Upper lobe of left lung (tissue), 6 donors: ENCODE results near the gene ERP44. TPM values are rescaled to one million over a fixed set of nuclear protein-coding genes. Genes with fewer than 3 reads are reported as not detected.
"Not testable (repeated sequence)": the region's sequence is repeated elsewhere in the genome, so short reads cannot be mapped to it uniquely, and the experiment has no call there.

Source experiments
- ATAC-seq, 2 donors: fragments of 200-7000 bp; cut with Tn5 transposase; one replicate each; pipeline ENCODE4 v1.9.1; 2022; ENCODE audit warnings: mild to moderate bottlenecking in 2 of 2, moderate library complexity in 2 of 2; ENCODE audit not compliant: low FRiP score in 2 of 2
- DNase-seq, 2 donors: peaks; one replicate each; pipeline ENCODE4 v3.0.0-alpha.2; 2019 to 2020
- H3K27ac ChIP-seq, 4 donors: fragments of 200-600 bp; sonication (generic); one replicate each; pipeline ENCODE4 v1.5.1; 2016 to 2019
- H3K27me3 ChIP-seq, 4 donors: fragments of 200-600 bp; sonication (generic); one replicate each; pipeline ENCODE4 v1.5.1; 2017 to 2019
- H3K36me3 ChIP-seq, 4 donors: fragments of 200-600 bp; sonication (generic); one replicate each; pipeline ENCODE4 v1.5.1; 2016 to 2019
- H3K4me1 ChIP-seq, 4 donors: fragments of 200-600 bp; sonication (generic); one replicate each; pipeline ENCODE4 v1.5.1; 2018 to 2019
- H3K4me3 ChIP-seq, 4 donors: fragments of 200-600 bp; sonication (generic); one replicate each; pipeline ENCODE4 v1.5.1; 2017 to 2019; ENCODE audit warnings: mild to moderate bottlenecking in 2 of 4, moderate library complexity in 1 of 4
- H3K9me3 ChIP-seq, 4 donors: fragments of 200-600 bp; sonication (generic); one replicate each; pipeline ENCODE4 v1.5.1; 2018 to 2019
- EP300 ChIP-seq, 4 donors: sonication (generic); formaldehyde crosslinking; IDR thresholded peaks; one replicate each; pipeline ENCODE4 v1.5.1; 2017; ENCODE audit warnings: antibody characterized with exemption in 4 of 4, control low read depth in 2 of 4
- POLR2A ChIP-seq, 4 donors: fragments of 450-650 bp; IDR thresholded peaks; one replicate each; pipeline ENCODE4 v1.5.1; 2016 to 2017; ENCODE audit warnings: antibody characterized with exemption in 4 of 4, mild to moderate bottlenecking in 2 of 4
- POLR2AphosphoS5 ChIP-seq, 2 donors: sonication (generic); formaldehyde crosslinking; IDR thresholded peaks; one replicate each; pipeline ENCODE4 v1.5.1; 2017; ENCODE audit warnings: antibody characterized with exemption in 2 of 2
- WGBS, 2 donors: methylation state at CpG; one replicate each; pipeline ENCODE4 v1.1.5; 2017 to 2018; 5-methylcytosine and 5-hydroxymethylcytosine counted together
- total RNA-seq, 6 donors: library from RNA; depleted of rRNA in 4 of 6; stranded (reverse); fragments of >200 nt in 4 of 6; gene quantifications; one replicate each; pipeline versions ENCODE4 v1.1.0 to v1.2.1, GENCODE V29; 2016 to 2021
- TF ChIP-seq, protein P1 (sequence below), 6 experiments: fragments of 450-650 bp in 4 of 6; fragments of 200-600 bp in 2 of 6; sonication (generic) in 2 of 6; IDR thresholded peaks; one replicate each; pipeline ENCODE4 v1.5.1; 2016 to 2019; ENCODE audit warnings: antibody characterized with exemption in 6 of 6
- donor health status: DM: no; HTN: no; CAD: no; lungs with moderate emphysema.
- donor health status: DM: no; HTN: yes; CAD: no; lungs with severe emphysema.

ERP44 gene
- total RNA-seq, 6 donors from 2014 or later = 11.5 to 28.5 (median 20.4) TPM

DNA sequence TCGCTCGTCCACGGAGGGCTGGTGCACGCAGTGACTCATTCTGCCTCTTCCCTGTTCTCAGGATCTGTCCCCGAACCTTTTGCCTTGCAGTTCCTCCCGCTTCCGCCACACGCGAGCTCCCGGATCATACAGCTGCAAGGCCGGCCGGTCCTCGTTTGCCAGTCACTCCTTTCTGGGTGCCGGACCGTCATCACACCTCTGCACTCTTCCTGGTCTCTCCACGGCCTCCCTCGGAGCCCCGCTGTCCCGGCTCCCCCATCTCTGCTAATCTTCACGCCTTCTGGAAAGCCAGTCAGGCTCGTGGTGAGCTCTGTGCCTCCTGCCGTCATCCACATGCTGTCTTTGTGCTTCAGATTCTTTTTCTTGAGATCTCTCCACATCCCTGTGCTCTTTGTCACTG, 100.5 kb downstream of the ERP44 start:
- Histone ChIP-seq H3K4me1 (no peaks in the 10 kb centered on the region), H3K9me3 (peaks cover 0 to 3% (median 0%) of the 10 kb centered on the region in 4 donors), H3K27ac (no peak overlapping the region), H3K4me3 (no peak overlapping the region), H3K27me3 (no peaks in the 10 kb centered on the region), H3K36me3 (peaks cover 0 to 27% (median under 1%) of the 10 kb centered on the region in 4 donors)
- WGBS, 2 donors = 93 to 94% methylated on average over 22 of the region's 22 CpGs
- TF ChIP-seq POLR2A (IDR thresholded peaks at IDR 0.05) (no peak), EP300 (IDR thresholded peaks at IDR 0.05) (no peak), POLR2AphosphoS5 (IDR thresholded peaks at IDR 0.05) (no peak)
- TF ChIP-seq, protein P1, sequence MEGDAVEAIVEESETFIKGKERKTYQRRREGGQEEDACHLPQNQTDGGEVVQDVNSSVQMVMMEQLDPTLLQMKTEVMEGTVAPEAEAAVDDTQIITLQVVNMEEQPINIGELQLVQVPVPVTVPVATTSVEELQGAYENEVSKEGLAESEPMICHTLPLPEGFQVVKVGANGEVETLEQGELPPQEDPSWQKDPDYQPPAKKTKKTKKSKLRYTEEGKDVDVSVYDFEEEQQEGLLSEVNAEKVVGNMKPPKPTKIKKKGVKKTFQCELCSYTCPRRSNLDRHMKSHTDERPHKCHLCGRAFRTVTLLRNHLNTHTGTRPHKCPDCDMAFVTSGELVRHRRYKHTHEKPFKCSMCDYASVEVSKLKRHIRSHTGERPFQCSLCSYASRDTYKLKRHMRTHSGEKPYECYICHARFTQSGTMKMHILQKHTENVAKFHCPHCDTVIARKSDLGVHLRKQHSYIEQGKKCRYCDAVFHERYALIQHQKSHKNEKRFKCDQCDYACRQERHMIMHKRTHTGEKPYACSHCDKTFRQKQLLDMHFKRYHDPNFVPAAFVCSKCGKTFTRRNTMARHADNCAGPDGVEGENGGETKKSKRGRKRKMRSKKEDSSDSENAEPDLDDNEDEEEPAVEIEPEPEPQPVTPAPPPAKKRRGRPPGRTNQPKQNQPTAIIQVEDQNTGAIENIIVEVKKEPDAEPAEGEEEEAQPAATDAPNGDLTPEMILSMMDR (IDR thresholded peaks at IDR 0.05) = no peak
- ATAC-seq (no peak), DNase-seq (peak in 1 of 2 donors; percentile 68)

DNA sequence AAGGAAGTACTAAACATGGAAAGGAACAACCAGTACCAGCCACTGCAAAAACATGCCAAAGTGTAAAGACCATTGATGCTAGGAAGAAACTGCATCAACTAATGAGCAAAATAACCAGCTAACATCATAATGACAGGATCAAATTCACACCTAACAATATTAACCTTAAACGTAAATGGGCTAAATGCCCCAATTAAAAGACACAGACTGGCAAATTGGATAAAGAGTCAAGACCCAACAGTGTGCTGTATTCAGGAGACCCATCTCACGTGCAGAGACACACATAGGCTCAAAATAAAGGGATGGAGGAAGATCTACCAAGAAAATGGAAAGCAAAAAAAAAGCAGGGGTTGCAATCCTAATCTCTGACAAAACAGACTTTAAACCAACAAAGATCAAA, 108.3 kb downstream of the ERP44 start:
- not testable (repeated sequence) for H3K4me1 ChIP-seq, DNase-seq, H3K27ac ChIP-seq, H3K27me3 ChIP-seq, ATAC-seq, H3K36me3 ChIP-seq, H3K4me3 ChIP-seq
- peaks cover 0 to 12% (median 2%) of the 10 kb centered on the region in 4 donors for H3K9me3 ChIP-seq
- WGBS, 2 donors = 95 to 97% methylated on average over 2 of the region's 2 CpGs

DNA sequence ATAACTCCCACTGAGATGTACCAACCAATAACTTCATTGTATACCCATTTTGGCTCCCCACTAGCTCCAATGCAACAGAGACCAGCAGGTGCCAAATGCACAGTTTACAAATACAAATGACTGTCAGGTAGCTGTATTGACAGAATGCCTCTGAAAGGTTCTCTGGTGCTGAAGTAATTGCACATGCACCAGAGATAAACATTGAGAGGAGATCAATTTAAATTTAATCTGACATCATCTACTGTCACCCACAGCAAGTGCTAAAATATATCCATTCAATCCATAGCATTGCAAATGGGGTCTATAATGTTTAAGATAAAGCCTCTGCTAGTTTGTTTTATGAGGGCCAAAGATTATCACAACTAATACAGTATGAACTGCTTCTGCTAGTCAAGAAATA, 112.2 kb downstream of the ERP44 start:
- H3K4me3 ChIP-seq = no peak overlapping the region
- no peak for TF ChIP-seq POLR2AphosphoS5 (IDR thresholded peaks at IDR 0.05)
- TF ChIP-seq EP300 (IDR thresholded peaks at IDR 0.05) = no peak
- no peak for TF ChIP-seq POLR2A (IDR thresholded peaks at IDR 0.05)
- TF ChIP-seq, protein P1 (IDR thresholded peaks at IDR 0.05) = no peak
- ATAC-seq (no peak), DNase-seq (no peak)
- peaks cover 0 to 31% (median 2%) of the 10 kb centered on the region in 4 donors for H3K36me3 ChIP-seq
- H3K4me1 ChIP-seq = no peaks in the 10 kb centered on the region
- no peak overlapping the region for H3K27ac ChIP-seq
- no peaks in the 10 kb centered on the region for H3K27me3 ChIP-seq
- H3K9me3 ChIP-seq = peaks cover 0 to 4% (median 2%) of the 10 kb centered on the region in 4 donors

DNA sequence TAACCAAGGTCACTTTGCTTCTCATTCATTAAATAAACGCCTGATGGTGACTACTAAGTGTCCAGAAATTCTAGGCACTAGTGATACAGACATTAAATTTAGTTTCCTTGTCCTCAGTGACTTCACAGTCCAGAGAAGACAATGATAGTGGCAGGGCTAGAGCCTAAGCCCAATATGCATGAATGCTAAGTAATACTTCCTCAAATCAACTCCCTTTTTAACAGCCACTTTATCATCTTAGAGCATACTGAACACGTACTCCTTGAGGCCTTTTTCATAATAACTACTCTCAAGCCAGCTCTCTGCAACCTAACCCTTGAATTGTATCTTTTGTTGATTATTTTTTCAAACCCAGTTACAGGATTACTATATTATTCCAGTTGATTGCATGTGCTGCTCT, 118.2 kb downstream of the ERP44 start:
- no peak for ATAC-seq
- Histone ChIP-seq H3K36me3 (peaks cover 0 to 33% (median 2%) of the 10 kb centered on the region in 4 donors), H3K4me3 (no peak overlapping the region), H3K4me1 (no peaks in the 10 kb centered on the region), H3K27ac (no peak overlapping the region), H3K9me3 (no peaks in the 10 kb centered on the region), H3K27me3 (no peaks in the 10 kb centered on the region)
- 78 to 83% methylated on average over 2 of the region's 2 CpGs for WGBS, 2 donors
- no peak for DNase-seq
- no peak for TF ChIP-seq EP300 (IDR thresholded peaks at IDR 0.05)
- TF ChIP-seq, protein P1 (IDR thresholded peaks at IDR 0.05) = no peak
- no peak for TF ChIP-seq POLR2AphosphoS5 (IDR thresholded peaks at IDR 0.05)
- no peak for TF ChIP-seq POLR2A (IDR thresholded peaks at IDR 0.05)

DNA sequence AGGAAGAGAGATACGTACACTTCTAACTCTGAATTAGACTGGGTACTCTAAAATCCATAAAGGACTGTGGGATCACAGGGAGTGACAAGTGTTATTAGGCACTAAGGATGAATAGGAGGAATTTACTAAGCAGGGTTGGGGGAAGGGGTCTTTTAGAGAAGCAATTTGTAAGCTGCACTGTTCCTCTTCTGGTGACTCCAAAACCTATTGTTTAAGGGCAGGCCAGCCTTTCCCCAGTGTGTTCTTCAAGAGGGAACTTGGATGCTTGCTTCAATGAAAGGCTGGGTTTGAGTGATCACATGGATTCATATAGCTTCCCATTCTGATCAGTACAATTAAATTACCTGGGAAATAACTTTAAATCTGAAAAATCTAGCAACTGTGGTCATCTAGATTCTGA, 120.6 kb downstream of the ERP44 start:
- Histone ChIP-seq H3K4me3 (no peak overlapping the region), H3K9me3 (no peaks in the 10 kb centered on the region), H3K4me1 (no peaks in the 10 kb centered on the region), H3K27me3 (no peaks in the 10 kb centered on the region), H3K36me3 (peaks cover 0 to 20% (median 1%) of the 10 kb centered on the region in 4 donors), H3K27ac (no peak overlapping the region)
- ATAC-seq = no peak
- TF ChIP-seq, protein P1 (IDR thresholded peaks at IDR 0.05) = no peak
- TF ChIP-seq POLR2A (IDR thresholded peaks at IDR 0.05) = no peak
- no peak for DNase-seq
- WGBS, 2 donors = 90 to 96% methylated on average over 1 of the region's 1 CpG
